Hepatocyte (in vitro differentiated cells): Measurements from ENCODE around the gene ZNF544. TPM values are rescaled to one million over a fixed set of nuclear protein-coding genes. Genes with fewer than 3 reads are reported as not detected.

Source experiments
- DNase-seq: peaks from one replicate; pipeline ENCODE4 v3.0.0-alpha.2; 2016; ENCODE audit warnings: low spot score
- H2AFZ ChIP-seq: fragments of 200-600 bp; sonication (generic); 2 replicates; pipeline ENCODE4 v1.6.0; 2016; ENCODE audit warnings: antibody characterized with exemption, mild to moderate bottlenecking
- H3K27ac ChIP-seq: fragments of 200-600 bp; sonication (generic); 2 replicates; pipeline ENCODE4 v1.5.1; 2016; ENCODE audit warnings: mild to moderate bottlenecking
- H3K27me3 ChIP-seq: fragments of 200-600 bp; sonication (generic); 2 replicates; pipeline ENCODE4 v1.6.1; 2016
- H3K36me3 ChIP-seq: fragments of 200-600 bp; sonication (generic); replicated peaks from 2 replicates; pipeline ENCODE4 v1.5.1; 2016; ENCODE audit warnings: low read depth; ENCODE audit not compliant: insufficient read depth
- H3K4me1 ChIP-seq: fragments of 200-600 bp; sonication (generic); 2 replicates; pipeline ENCODE4 v1.5.1; 2016; ENCODE audit warnings: mild to moderate bottlenecking, moderate library complexity; ENCODE audit not compliant: insufficient read depth
- H3K4me2 ChIP-seq: fragments of 200-600 bp; sonication (generic); 2 replicates; pipeline ENCODE4 v1.6.0; 2016
- H3K4me3 ChIP-seq: fragments of 200-600 bp; sonication (generic); 2 replicates; pipeline ENCODE4 v1.5.1; 2016; ENCODE audit warnings: mild to moderate bottlenecking
- H3K79me2 ChIP-seq: fragments of 200-600 bp; sonication (generic); 2 replicates; pipeline ENCODE4 v1.6.0; 2017; ENCODE audit warnings: mild to moderate bottlenecking
- H3K9me2 ChIP-seq: fragments of 200-600 bp; sonication (generic); replicated peaks from 2 replicates; pipeline ENCODE4 v1.6.0; 2017; ENCODE audit warnings: mild to moderate bottlenecking; ENCODE audit not compliant: insufficient read depth
- H3K9me3 ChIP-seq: fragments of 200-600 bp; sonication (generic); 2 replicates; pipeline ENCODE4 v1.5.1; 2016; ENCODE audit warnings: low read depth, mild to moderate bottlenecking
- H4K20me1 ChIP-seq: fragments of 200-600 bp; sonication (generic); 2 replicates; pipeline ENCODE4 v1.6.0; 2016; ENCODE audit warnings: mild to moderate bottlenecking; ENCODE audit not compliant: insufficient read depth, poor library complexity, severe bottlenecking
- EZH2 ChIP-seq: fragments of 200-600 bp; sonication (generic); IDR thresholded peaks from 2 replicates; pipeline ENCODE4 v1.6.1; 2016; ENCODE audit warnings: antibody characterized with exemption, mild to moderate bottlenecking, borderline replicate concordance
- EZH2phosphoT487 ChIP-seq: fragments of 200-600 bp; sonication (generic); IDR thresholded peaks from one replicate; pipeline ENCODE4 v1.6.1; 2018; ENCODE audit warnings: antibody characterized with exemption, mild to moderate bottlenecking, low read depth, moderate library complexity; ENCODE audit not compliant: unreplicated experiment, severe bottlenecking
- WGBS: methylation state at CpG from one replicate; pipeline ENCODE4 v1.1.6; 2016; ENCODE audit warnings: low lambda C conversion rate; ENCODE audit errors: missing lambda C conversion rate; 5-methylcytosine and 5-hydroxymethylcytosine counted together
- polyA plus RNA-seq: library from polyadenylated mRNA; unstranded; fragments of >200 nt; fragmentation: Nextera tagmentation; extraction: Ambion mirVana; gene quantifications from 2 replicates; pipeline ENCODE4 v1.2.1, GENCODE V29; 2016
- total RNA-seq: library from RNA; depleted of rRNA; stranded (reverse); fragments of >200 nt; gene quantifications from 2 replicates; pipeline ENCODE4 v1.2.3, GENCODE V29; 2014
- TF ChIP-seq, protein P1 (sequence below): fragments of 200-600 bp; sonication (generic); IDR thresholded peaks from 2 replicates; pipeline ENCODE4 v1.5.1; 2016; ENCODE audit warnings: antibody characterized with exemption, mild to moderate bottlenecking; ENCODE audit not compliant: poor library complexity

ZNF544 gene
- total and polyA plus RNA-seq, 2 experiments from 2014 or later: 17.2 to 34.1 TPM

DNA sequence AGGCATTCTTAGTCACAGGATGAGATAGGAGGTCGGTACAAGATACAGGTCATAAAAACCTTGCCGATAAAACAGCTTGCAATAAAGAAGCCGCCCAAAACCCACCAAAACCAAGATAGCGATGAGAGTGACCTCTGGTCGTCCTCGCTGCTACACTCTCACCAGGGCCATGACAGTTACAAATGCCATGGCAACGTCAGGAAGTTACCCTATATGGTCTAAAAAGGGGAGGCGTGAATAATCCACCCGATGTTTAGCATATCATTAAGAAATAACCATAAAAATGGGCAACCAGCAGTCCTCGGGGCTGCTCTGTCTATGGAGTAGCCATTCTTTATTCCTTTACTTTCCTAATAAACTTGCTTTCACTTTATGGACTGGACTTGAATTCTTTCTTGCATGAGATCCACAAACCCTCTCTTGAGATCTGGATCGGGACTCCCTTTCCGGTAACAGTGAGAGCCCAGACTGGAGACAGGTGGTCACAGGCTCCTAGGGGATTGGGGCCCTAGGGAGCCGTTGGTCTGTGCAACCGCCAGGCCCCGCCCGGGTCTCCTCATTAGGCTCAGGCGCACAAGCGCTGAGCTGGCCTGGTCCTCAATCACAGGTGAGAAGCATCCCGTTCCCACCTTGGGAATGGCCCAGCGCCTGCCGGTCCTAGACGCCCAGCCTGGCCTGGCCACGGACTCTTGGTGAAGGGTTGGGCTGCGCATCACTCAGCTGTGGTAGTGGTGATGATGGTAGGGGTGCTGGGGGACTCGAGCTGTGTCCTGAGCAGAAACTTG lies 10.9 kb upstream of the ZNF544 start:
- no peak overlapping the region for H3K27ac ChIP-seq
- no peak for DNase-seq
- no peak overlapping the region for H3K4me2 ChIP-seq
- no peak overlapping the region for H3K4me3 ChIP-seq
- no peaks in the 10 kb centered on the region for H3K27me3 ChIP-seq
- H2AFZ ChIP-seq: no peak overlapping the region
- no peaks in the 10 kb centered on the region for H3K4me1 ChIP-seq
- H3K9me3 ChIP-seq: peaks cover 24% of the 10 kb centered on the region
- no peaks in the 10 kb centered on the region for H3K9me2 ChIP-seq
- H3K36me3 ChIP-seq: peaks cover 2% of the 10 kb centered on the region
- TF ChIP-seq EZH2 (no peak), EZH2phosphoT487 (no peak)
- TF ChIP-seq, protein P1, sequence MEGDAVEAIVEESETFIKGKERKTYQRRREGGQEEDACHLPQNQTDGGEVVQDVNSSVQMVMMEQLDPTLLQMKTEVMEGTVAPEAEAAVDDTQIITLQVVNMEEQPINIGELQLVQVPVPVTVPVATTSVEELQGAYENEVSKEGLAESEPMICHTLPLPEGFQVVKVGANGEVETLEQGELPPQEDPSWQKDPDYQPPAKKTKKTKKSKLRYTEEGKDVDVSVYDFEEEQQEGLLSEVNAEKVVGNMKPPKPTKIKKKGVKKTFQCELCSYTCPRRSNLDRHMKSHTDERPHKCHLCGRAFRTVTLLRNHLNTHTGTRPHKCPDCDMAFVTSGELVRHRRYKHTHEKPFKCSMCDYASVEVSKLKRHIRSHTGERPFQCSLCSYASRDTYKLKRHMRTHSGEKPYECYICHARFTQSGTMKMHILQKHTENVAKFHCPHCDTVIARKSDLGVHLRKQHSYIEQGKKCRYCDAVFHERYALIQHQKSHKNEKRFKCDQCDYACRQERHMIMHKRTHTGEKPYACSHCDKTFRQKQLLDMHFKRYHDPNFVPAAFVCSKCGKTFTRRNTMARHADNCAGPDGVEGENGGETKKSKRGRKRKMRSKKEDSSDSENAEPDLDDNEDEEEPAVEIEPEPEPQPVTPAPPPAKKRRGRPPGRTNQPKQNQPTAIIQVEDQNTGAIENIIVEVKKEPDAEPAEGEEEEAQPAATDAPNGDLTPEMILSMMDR: no peak
- no peaks in the 10 kb centered on the region for H4K20me1 ChIP-seq
- WGBS: 97% methylated on average over 25 of the region's 25 CpGs
- no peaks in the 10 kb centered on the region for H3K79me2 ChIP-seq

DNA sequence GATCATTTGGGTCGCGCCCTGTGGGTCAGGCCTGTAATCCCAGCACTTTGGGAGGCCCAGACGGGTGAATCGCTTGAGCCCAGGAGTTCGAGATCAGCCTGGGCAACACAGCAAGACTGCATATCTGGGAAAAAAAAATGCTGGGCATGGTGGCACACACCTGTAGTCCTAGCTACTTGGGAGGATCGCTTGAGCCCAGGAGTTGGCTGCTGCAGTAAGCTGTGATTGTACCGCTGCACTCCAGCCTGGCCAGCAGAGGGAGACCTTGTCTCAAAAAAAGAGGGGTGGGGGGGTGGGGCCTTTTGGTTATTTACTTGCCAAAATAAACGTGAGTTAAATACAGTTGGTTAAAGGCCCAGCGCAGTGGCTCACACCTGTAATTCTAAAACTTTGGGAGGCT lies 9.8 kb upstream of the ZNF544 start:
- H3K36me3 ChIP-seq: no peaks in the 10 kb centered on the region
- WGBS: 65% methylated on average over 9 of the region's 9 CpGs
- H3K79me2 ChIP-seq: no peaks in the 10 kb centered on the region
- H3K27me3 ChIP-seq: no peaks in the 10 kb centered on the region
- TF ChIP-seq EZH2phosphoT487 (no peak), EZH2 (no peak)
- TF ChIP-seq, protein P1: peak; percentile 8
- peaks cover 16% of the 10 kb centered on the region for H3K9me3 ChIP-seq
- no peak for DNase-seq
- H3K4me2 ChIP-seq: no peak overlapping the region
- no peak overlapping the region for H3K4me3 ChIP-seq
- no peaks in the 10 kb centered on the region for H4K20me1 ChIP-seq
- no peak overlapping the region for H3K27ac ChIP-seq
- H2AFZ ChIP-seq: no peak overlapping the region
- no peaks in the 10 kb centered on the region for H3K9me2 ChIP-seq
- no peaks in the 10 kb centered on the region for H3K4me1 ChIP-seq

DNA sequence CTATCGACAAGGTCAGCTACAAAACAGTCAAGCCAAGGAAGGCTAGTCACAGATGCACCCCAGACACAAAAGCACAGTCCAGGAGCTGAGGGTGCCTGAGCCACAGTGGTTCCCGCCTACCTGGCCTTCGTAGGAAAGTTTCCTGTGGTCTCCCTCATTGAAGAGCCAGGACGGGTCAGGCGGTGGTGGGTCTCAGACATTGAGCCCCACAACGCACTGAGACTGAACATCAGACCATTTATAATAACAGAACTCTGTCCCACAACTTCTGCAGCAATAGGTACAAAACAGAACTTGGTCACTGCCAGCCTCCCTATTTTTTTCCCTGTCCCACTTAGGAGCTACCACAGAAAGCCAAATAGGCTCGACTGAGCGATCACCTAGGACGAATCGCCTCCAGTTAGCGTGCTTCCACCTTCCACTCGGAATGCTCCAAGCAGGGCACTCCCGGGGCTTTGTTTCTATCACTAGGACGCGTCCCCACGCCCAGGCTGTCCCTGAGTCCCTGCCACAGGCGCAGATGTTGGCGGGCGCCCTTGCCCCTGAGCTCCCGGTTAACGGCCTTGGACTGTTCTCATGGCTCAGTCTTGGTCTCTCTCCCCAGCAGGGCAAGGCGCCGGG lies 640 bp upstream of the ZNF544 start:
- TF ChIP-seq EZH2 (no peak), EZH2phosphoT487 (no peak)
- TF ChIP-seq, protein P1: no peak
- Histone ChIP-seq H3K9me2 (no peaks in the 10 kb centered on the region), H3K4me3 (peak overlapping the region; percentile 73), H4K20me1 (no peaks in the 10 kb centered on the region), H3K27ac (peak overlapping the region; percentile 87), H2AFZ (peak overlapping the region; percentile 92), H3K27me3 (no peaks in the 10 kb centered on the region), H3K4me1 (peaks cover 5% of the 10 kb centered on the region), H3K9me3 (peaks cover 30% of the 10 kb centered on the region), H3K4me2 (peak overlapping the region; percentile 91), H3K36me3 (peaks cover 1% of the 10 kb centered on the region), H3K79me2 (peaks cover 15% of the 10 kb centered on the region)
- WGBS: 11% methylated on average over 22 of the region's 23 CpGs
- DNase-seq: no peak
